ENCODE measurements around the gene SKIDA1.

DNA sequence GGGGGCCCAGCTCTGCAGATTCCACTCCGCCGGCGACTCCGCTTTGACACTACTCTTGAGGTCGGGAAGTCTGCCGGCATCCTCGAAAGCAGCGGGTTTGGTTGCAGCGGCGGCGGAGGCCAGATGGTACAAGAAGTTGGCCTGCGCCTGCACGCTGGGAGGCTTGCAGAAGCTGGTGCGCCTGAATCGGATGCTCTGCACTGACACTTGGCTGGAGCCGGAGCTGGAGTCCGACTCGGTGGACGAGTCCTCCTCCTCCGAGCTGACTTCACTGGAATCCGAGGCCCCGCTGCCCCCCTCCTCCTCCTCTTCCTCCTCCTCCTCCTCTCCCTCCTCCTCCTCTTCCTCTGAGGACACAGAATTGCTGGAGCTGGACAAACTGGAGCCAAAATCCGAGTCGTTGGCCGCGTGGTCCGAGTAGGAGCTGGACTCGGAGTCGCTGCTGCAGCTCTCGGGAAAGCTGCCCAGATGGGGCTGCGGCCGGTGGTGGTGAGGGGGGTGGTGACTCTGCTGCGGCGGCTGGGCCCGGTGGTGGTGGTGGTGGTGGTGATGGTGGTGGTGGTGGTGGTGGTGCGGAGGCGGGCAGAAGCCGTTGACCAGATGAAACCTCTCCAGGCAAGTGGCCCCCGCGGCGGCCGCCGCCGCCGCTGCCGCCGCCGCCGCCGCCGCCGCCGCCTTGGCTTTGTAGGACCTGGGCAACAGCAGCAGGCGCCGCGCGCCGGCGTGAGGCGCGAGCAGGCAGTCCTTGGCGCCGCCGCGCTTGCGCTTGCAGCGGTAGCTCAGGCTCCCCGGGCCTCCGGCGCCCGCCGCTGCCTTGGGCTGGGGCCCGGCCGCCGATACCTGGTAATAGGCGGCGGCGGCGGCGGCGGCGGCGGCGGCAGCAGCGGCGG, 9.0 kb downstream of the SKIDA1 start:
- TF ChIP-seq REST (IDR thresholded peaks at IDR 0.05; ENCODE audit: insufficient read depth in 1 of 2, low read depth in 2 of 2, low read length in 1 of 2) (no peak), TCF7L2 (IDR thresholded peaks at IDR 0.05; ENCODE audit: low read depth, low read length) (peak; percentile 10; the same call in 1 of the 2 replicates), CTCF (IDR thresholded peaks at IDR 0.05) (no peak), POLR2AphosphoS5 (IDR thresholded peaks at IDR 0.05; ENCODE audit: low read depth, low read length) (no peak)
